ENCODE measurements around the gene CPXM2. TPM values are rescaled to one million over a fixed set of nuclear protein-coding genes. Genes with fewer than 3 reads are reported as not detected.

CPXM2 gene
- total RNA-seq, result 1 to 10 TPM in 2 of 8 experiments, under 1 TPM in 5, not detected in 1; 0.05 to 4.6 (median 0.38) TPM

GRCh38 chr10:123891144-123892071, at the start of gene CPXM2:
CPXM2 (minus strand) TSS chr10:123891807; CDS start chr10:123891659, 148 bp downstream.
- Histone ChIP-seq H3K4me1 (replicated peaks in 1 of 2) (no peaks in the 10 kb centered on the region), H3K27ac (no peak within 1 kb of the TSS), H3K4me3 (peak within 1 kb of the TSS in 2 of 5 donors; percentile 11 to 14)
- 5 to 10% methylated on average over 3 to 12 of the region's 80 CpGs; no CpG with 5 or more reads in 8 of the 10 experiments for WGBS, 10 experiments
- in situ Hi-C loops (cut with MboI; ENCODE audit: low pct_unique_long_range_greater_than_20kb in 2 of 9, low sequenced_read_pairs in 9 of 9, unreplicated experiment in 9 of 9), result no loop called here
- ATAC-seq (replicated peaks in 6 of 8), result peak in 7 of 8 experiments; percentile 53 to 86 (median 81)

- in situ Hi-C loops (cut with MboI; ENCODE audit: low pct_unique_long_range_greater_than_20kb in 2 of 9, low sequenced_read_pairs in 9 of 9, unreplicated experiment in 9 of 9), result no loop called here
- Histone ChIP-seq H3K27ac (no peak overlapping the region), H3K4me3 (no peak overlapping the region), H3K4me1 (replicated peaks in 1 of 2) (no peaks in the 10 kb centered on the region)
- no peak for ATAC-seq (replicated peaks in 6 of 8)
- WGBS, 10 experiments, result 60 to 80% methylated on average over 1 to 2 of the region's 7 CpGs; no CpG with 5 or more reads in 8 of the 10 experiments
These were observed 48.0 kb upstream of the CPXM2 start for GRCh38 chr10:123939591-123939990.

- in situ Hi-C loops (cut with MboI; ENCODE audit: low pct_unique_long_range_greater_than_20kb in 2 of 9, low sequenced_read_pairs in 9 of 9, unreplicated experiment in 9 of 9), result no loop called here
- 17 to 100% (median 77%) methylated on average over 1 to 3 of the region's 4 CpGs; no CpG with 5 or more reads in 5 of the 10 experiments for WGBS, 10 experiments
- Histone ChIP-seq H3K4me3 (no peak overlapping the region), H3K27ac (no peak overlapping the region), H3K4me1 (replicated peaks in 1 of 2) (no peaks in the 10 kb centered on the region)
- peak in 1 of 8 experiments; percentile 86 for ATAC-seq (replicated peaks in 6 of 8)
These were observed 47.3 kb upstream of the CPXM2 start for GRCh38 chr10:123938890-123939289.

- H3K27ac ChIP-seq, result no peak overlapping the region
- 26 to 84% (median 72%) methylated on average over 1 to 5 of the region's 5 CpGs; no CpG with 5 or more reads in 3 of the 10 experiments for WGBS, 10 experiments
- ATAC-seq (replicated peaks in 6 of 8), result no peak
- no peak overlapping the region for H3K4me3 ChIP-seq
- no peaks in the 10 kb centered on the region for H3K4me1 ChIP-seq (replicated peaks in 1 of 2)
- in situ Hi-C loops (cut with MboI; ENCODE audit: low pct_unique_long_range_greater_than_20kb in 2 of 9, low sequenced_read_pairs in 9 of 9, unreplicated experiment in 9 of 9), result no loop called here
These were observed 44.8 kb upstream of the CPXM2 start for GRCh38 chr10:123936426-123936825.

GRCh38 chr10:123935680-123936079, 44.1 kb upstream of the CPXM2 start:
- in situ Hi-C loops (cut with MboI; ENCODE audit: low pct_unique_long_range_greater_than_20kb in 2 of 9, low sequenced_read_pairs in 9 of 9, unreplicated experiment in 9 of 9), result no loop called here
- Histone ChIP-seq H3K4me1 (replicated peaks in 1 of 2) (no peaks in the 10 kb centered on the region), H3K27ac (no peak overlapping the region), H3K4me3 (no peak overlapping the region)
- WGBS, 10 experiments, result 100% methylated on average over 1 of the region's 2 CpGs; no CpG with 5 or more reads in 9 of the 10 experiments
- no peak for ATAC-seq (replicated peaks in 6 of 8)

- no peak for ATAC-seq (replicated peaks in 6 of 8)
- H3K27ac ChIP-seq, result no peak overlapping the region
- no peak overlapping the region for H3K4me3 ChIP-seq
- no peaks in the 10 kb centered on the region for H3K4me1 ChIP-seq (replicated peaks in 1 of 2)
- in situ Hi-C loops (cut with MboI; ENCODE audit: low pct_unique_long_range_greater_than_20kb in 2 of 9, low sequenced_read_pairs in 9 of 9, unreplicated experiment in 9 of 9), result no loop called here
- WGBS, 10 experiments, result 0 to 80% (median 60%) methylated on average over 1 to 4 of the region's 4 CpGs; no CpG with 5 or more reads in 2 of the 10 experiments
These were observed 43.2 kb upstream of the CPXM2 start for GRCh38 chr10:123934846-123935245.

- in situ Hi-C loops (cut with MboI; ENCODE audit: low pct_unique_long_range_greater_than_20kb in 2 of 9, low sequenced_read_pairs in 9 of 9, unreplicated experiment in 9 of 9), result no loop called here
- WGBS, 10 experiments, result 0 to 100% (median 64%) methylated on average over 1 to 7 of the region's 9 CpGs
These were observed 38.9 kb upstream of the CPXM2 start for GRCh38 chr10:123930340-123931001.

GRCh38 chr10:123929791-123930190, 38.2 kb upstream of the CPXM2 start:
- no peak for ATAC-seq (replicated peaks in 6 of 8)
- Histone ChIP-seq H3K27ac (no peak overlapping the region), H3K4me3 (no peak overlapping the region), H3K4me1 (replicated peaks in 1 of 2) (no peaks in the 10 kb centered on the region)
- in situ Hi-C loops (cut with MboI; ENCODE audit: low pct_unique_long_range_greater_than_20kb in 2 of 9, low sequenced_read_pairs in 9 of 9, unreplicated experiment in 9 of 9), result no loop called here
- 20 to 80% (median 50%) methylated on average over 1 to 4 of the region's 7 CpGs; no CpG with 5 or more reads in 5 of the 10 experiments for WGBS, 10 experiments

More at GRCh38 chr10:123930340-123931001, 38.9 kb upstream of the CPXM2 start:
- ATAC-seq (replicated peaks in 6 of 8), result peak in 3 of 8 experiments; percentile 32 to 69 (median 67)
- Histone ChIP-seq H3K27ac (no peak overlapping the region), H3K4me3 (no peak overlapping the region), H3K4me1 (replicated peaks in 1 of 2) (no peaks in the 10 kb centered on the region)

- no peak for ATAC-seq (replicated peaks in 6 of 8)
- Histone ChIP-seq H3K4me1 (replicated peaks in 1 of 2) (no peaks in the 10 kb centered on the region), H3K27ac (no peak overlapping the region), H3K4me3 (no peak overlapping the region)
- in situ Hi-C loops (cut with MboI; ENCODE audit: low pct_unique_long_range_greater_than_20kb in 2 of 9, low sequenced_read_pairs in 9 of 9, unreplicated experiment in 9 of 9), result no loop called here
- 36 to 83% methylated on average over 1 to 2 of the region's 2 CpGs; no CpG with 5 or more reads in 8 of the 10 experiments for WGBS, 10 experiments
These were observed 36.8 kb upstream of the CPXM2 start for GRCh38 chr10:123928427-123928826.

GRCh38 chr10:123926401-123927264, 35.0 kb upstream of the CPXM2 start:
- peak in 3 of 8 experiments; percentile 35 to 54 (median 43) for ATAC-seq (replicated peaks in 6 of 8)
- Histone ChIP-seq H3K4me1 (replicated peaks in 1 of 2) (no peaks in the 10 kb centered on the region), H3K27ac (no peak overlapping the region), H3K4me3 (no peak overlapping the region)
- in situ Hi-C loops (cut with MboI; ENCODE audit: low pct_unique_long_range_greater_than_20kb in 2 of 9, low sequenced_read_pairs in 9 of 9, unreplicated experiment in 9 of 9), result no loop called here
- WGBS, 10 experiments, result 0 to 69% (median 42%) methylated on average over 1 to 7 of the region's 7 CpGs; no CpG with 5 or more reads in 2 of the 10 experiments

- no peak for ATAC-seq (replicated peaks in 6 of 8)
These were observed 30.5 kb upstream of the CPXM2 start for GRCh38 chr10:123922126-123922525.

GRCh38 chr10:123916775-123917174, 25.2 kb upstream of the CPXM2 start:
- H3K4me1 ChIP-seq (replicated peaks in 1 of 2), result peaks cover 0 to 21% of the 10 kb centered on the region in 2 donors
- H3K27ac ChIP-seq, result no peak overlapping the region
- ATAC-seq (replicated peaks in 6 of 8), result no peak
- WGBS, 10 experiments, result 50 to 86% (median 60%) methylated on average over 1 to 2 of the region's 3 CpGs; no CpG with 5 or more reads in 7 of the 10 experiments
- no peak overlapping the region for H3K4me3 ChIP-seq
- in situ Hi-C loops (cut with MboI; ENCODE audit: low pct_unique_long_range_greater_than_20kb in 2 of 9, low sequenced_read_pairs in 9 of 9, unreplicated experiment in 9 of 9), result no loop called here

More at GRCh38 chr10:123922126-123922525, 30.5 kb upstream of the CPXM2 start:
- Histone ChIP-seq H3K4me1 (replicated peaks in 1 of 2) (no peaks in the 10 kb centered on the region), H3K27ac (no peak overlapping the region), H3K4me3 (no peak overlapping the region)
- 27 to 49% (median 33%) methylated on average over 1 to 2 of the region's 2 CpGs; no CpG with 5 or more reads in 6 of the 10 experiments for WGBS, 10 experiments
- in situ Hi-C loops (cut with MboI; ENCODE audit: low pct_unique_long_range_greater_than_20kb in 2 of 9, low sequenced_read_pairs in 9 of 9, unreplicated experiment in 9 of 9), result no loop called here

All from motor neuron (in vitro differentiated cells).